Measurements from ENCODE around the gene PLD1. TPM values are rescaled to one million over a fixed set of nuclear protein-coding genes. Genes with fewer than 3 reads are reported as not detected.
"Not testable (repeated sequence)": the region's sequence is repeated elsewhere in the genome, so short reads cannot be mapped to it uniquely, and the experiment has no call there.

PLD1 gene
- total RNA-seq, 1 donor from 2014 or later = 0.55 TPM

GRCh38 chr3:171640520-171641412 is 169.5 kb downstream of the PLD1 start:
- intact Hi-C loops (cut with micrococcal nuclease) = no loop called here

- intact Hi-C loops (cut with micrococcal nuclease) = no loop called here
Measured at GRCh38 chr3:171636666-171637065, 173.6 kb downstream of the PLD1 start.

- intact Hi-C loops (cut with micrococcal nuclease) = no loop called here
Measured at GRCh38 chr3:171632766-171633165, 177.5 kb downstream of the PLD1 start.

- intact Hi-C loops (cut with micrococcal nuclease) = not testable (repeated sequence)
Measured at GRCh38 chr3:171626799-171627198, 183.5 kb downstream of the PLD1 start.

GRCh38 chr3:171622126-171622525 is 188.2 kb downstream of the PLD1 start:
- intact Hi-C loops (cut with micrococcal nuclease) = no loop called here

GRCh38 chr3:171620825-171621434 is 189.4 kb downstream of the PLD1 start:
- intact Hi-C loops (cut with micrococcal nuclease) = no loop called here

GRCh38 chr3:171616798-171617197 is 193.5 kb downstream of the PLD1 start:
- intact Hi-C loops (cut with micrococcal nuclease) = no loop called here

GRCh38 chr3:171615686-171616085 is 194.6 kb downstream of the PLD1 start:
- intact Hi-C loops (cut with micrococcal nuclease) = no loop called here

GRCh38 chr3:171615281-171615680 is 195.0 kb downstream of the PLD1 start:
- intact Hi-C loops (cut with micrococcal nuclease) = no loop called here

- intact Hi-C loops (cut with micrococcal nuclease) = no loop called here
Measured at GRCh38 chr3:171614318-171614921, 195.9 kb downstream of the PLD1 start.

GRCh38 chr3:171607452-171607851 is 202.8 kb downstream of the PLD1 start:
- intact Hi-C loops (cut with micrococcal nuclease) = no loop called here

- intact Hi-C loops (cut with micrococcal nuclease) = no loop called here
Measured at GRCh38 chr3:171606151-171606751, 204.0 kb downstream of the PLD1 start.

GRCh38 chr3:171604370-171604769 is 205.9 kb downstream of the PLD1 start:
- intact Hi-C loops (cut with micrococcal nuclease) = no loop called here

- intact Hi-C loops (cut with micrococcal nuclease) = no loop called here
Measured at GRCh38 chr3:171602072-171602471, 208.2 kb downstream of the PLD1 start.

GRCh38 chr3:171600030-171600429 is 210.3 kb downstream of the PLD1 start:
- intact Hi-C loops (cut with micrococcal nuclease) = no loop called here

GRCh38 chr3:171598990-171599389 is 211.3 kb downstream of the PLD1 start:
- intact Hi-C loops (cut with micrococcal nuclease) = no loop called here

- intact Hi-C loops (cut with micrococcal nuclease) = no loop called here
Measured at GRCh38 chr3:171592786-171593185, 217.5 kb downstream of the PLD1 start.

GRCh38 chr3:171591070-171591469 is 219.2 kb downstream of the PLD1 start:
- intact Hi-C loops (cut with micrococcal nuclease) = no loop called here

GRCh38 chr3:171586274-171586673 is 224.0 kb downstream of the PLD1 start:
- intact Hi-C loops (cut with micrococcal nuclease) = no loop called here

- intact Hi-C loops (cut with micrococcal nuclease) = no loop called here
Measured at GRCh38 chr3:171585039-171585438, 225.2 kb downstream of the PLD1 start.

- intact Hi-C loops (cut with micrococcal nuclease) = no loop called here
Measured at GRCh38 chr3:171584100-171584499, 226.2 kb downstream of the PLD1 start.

Measured in T-helper 2 cell treated with Interferon-gamma antibody and Interleukin-4, amounts not matched to agents 100 ng/mL and 5 ng/mL, for 36 hours (primary cell).